PC-3 (cell line): ENCODE data around the gene DLG2. TPM values are rescaled to one million over a fixed set of nuclear protein-coding genes. Genes with fewer than 3 reads are reported as not detected.

Experiments
- ATAC-seq: fragments of 200-7000 bp; cut with Tn5 transposase; 2 replicates; pipeline ENCODE4 v1.9.1; 2020; ENCODE audit warnings: mild to moderate bottlenecking, moderate library complexity
- BruUV-seq: library from RNA; stranded (reverse); fragments of 400-500 nt; replicated peaks from 2 replicates; lab custom pipeline; 2021; lab: Mats Ljungman, UMichigan
- CTCF ChIA-PET: fragments of 300-600 bp; sonication (Branson Sonifier 250); formaldehyde crosslinking; loops from one replicate; lab custom pipeline; 2022; ENCODE audit warnings: antibody characterized with exemption; lab: Charles Lee
- POLR2A ChIA-PET: fragments of 300-600 bp; sonication (Branson Sonifier 250); formaldehyde crosslinking; loops from one replicate; lab custom pipeline; 2022; ENCODE audit warnings: antibody characterized with exemption; ENCODE audit not compliant: unreplicated experiment; lab: Charles Lee
- DNase-seq: peaks from one replicate; pipeline ENCODE4 v3.0.0-alpha.2; 2015
- H2AFZ ChIP-seq: fragments of 300-600 bp; sonication (generic); 2 replicates; pipeline ENCODE4 v1.6.0; 2016; ENCODE audit warnings: antibody characterized with exemption, low read length
- H3F3A ChIP-seq: fragments of 300-600 bp; sonication (generic); one replicate; pipeline ENCODE4 v1.6.0; 2017; ENCODE audit warnings: antibody characterized with exemption, low read length, control low read depth, mild to moderate bottlenecking; ENCODE audit not compliant: unreplicated experiment
- H3K27ac ChIP-seq: fragments of 300-600 bp; sonication (generic); 2 replicates; pipeline ENCODE4 v1.5.1; 2016; ENCODE audit warnings: mild to moderate bottlenecking, low read length
- H3K27me3 ChIP-seq: fragments of 300-600 bp; sonication (generic); 2 replicates; pipeline ENCODE4 v1.6.1; 2016; ENCODE audit warnings: low read length, mixed read lengths
- H3K36me3 ChIP-seq: fragments of 300-600 bp; sonication (generic); 2 replicates; pipeline ENCODE4 v1.6.1; 2016; ENCODE audit warnings: low read depth, mixed run types, low read length, mixed read lengths
- H3K4me1 ChIP-seq: fragments of 300-600 bp; sonication (generic); 2 replicates; pipeline ENCODE4 v1.5.1; 2016; ENCODE audit warnings: low read length; ENCODE audit not compliant: insufficient read depth
- H3K4me2 ChIP-seq: fragments of 300-600 bp; sonication (generic); 2 replicates; pipeline ENCODE4 v1.6.0; 2016; ENCODE audit warnings: low read length
- H3K4me3 ChIP-seq: fragments of 300-600 bp; sonication (generic); 2 replicates; pipeline ENCODE4 v1.5.1; 2016; ENCODE audit warnings: mild to moderate bottlenecking, low read length, mixed read lengths
- H3K79me2 ChIP-seq: fragments of 300-600 bp; sonication (generic); 2 replicates; pipeline ENCODE4 v1.6.1; 2017; ENCODE audit warnings: low read length, mixed read lengths
- H3K9ac ChIP-seq: fragments of 300-600 bp; sonication (generic); 2 replicates; pipeline ENCODE4 v1.6.0; 2016; ENCODE audit warnings: mild to moderate bottlenecking, low read length
- H3K9me2 ChIP-seq: fragments of 300-600 bp; sonication (generic); replicated peaks from 2 replicates; pipeline ENCODE4 v1.6.1; 2016; ENCODE audit warnings: mixed run types, low read length, mixed read lengths
- H3K9me3 ChIP-seq: fragments of 300-600 bp; sonication (generic); 2 replicates; pipeline ENCODE4 v1.6.1; 2016; ENCODE audit warnings: low read length, mixed read lengths
- H4K20me1 ChIP-seq: fragments of 300-600 bp; sonication (generic); 2 replicates; pipeline ENCODE4 v1.6.1; 2016; ENCODE audit warnings: low read length, mixed read lengths
- EZH2 ChIP-seq: fragments of 300-600 bp; sonication (generic); IDR thresholded peaks from one replicate; pipeline ENCODE4 v1.6.1; 2017; ENCODE audit warnings: antibody characterized with exemption, mild to moderate bottlenecking, low read length; ENCODE audit not compliant: unreplicated experiment
- EZH2phosphoT487 ChIP-seq: fragments of 300-600 bp; sonication (generic); IDR thresholded peaks from 2 replicates; pipeline ENCODE4 v1.6.1; 2018; ENCODE audit warnings: mild to moderate bottlenecking, antibody characterized with exemption, low read length, borderline replicate concordance
- intact Hi-C: fragments of 100-400 bp; cut with micrococcal nuclease; formaldehyde crosslinking; loops from 2 replicates; pipeline ENCODE4 v1.9.0; 2023
- total RNA-seq: library from RNA; depleted of rRNA; stranded (reverse); fragments of >200 nt; gene quantifications from 2 replicates; pipeline ENCODE4 v1.2.3, GENCODE V29; 2014
- TF ChIP-seq, protein P1 (sequence below): fragments of 300-600 bp; sonication (generic); conservative IDR thresholded peaks from 2 replicates; pipeline ENCODE4 v1.5.1; 2017; ENCODE audit warnings: antibody characterized with exemption, low read depth, mild to moderate bottlenecking, low read length

Gene DLG2
- total RNA-seq, 1 experiment from 2014 or later: 0.58 TPM

DNA sequence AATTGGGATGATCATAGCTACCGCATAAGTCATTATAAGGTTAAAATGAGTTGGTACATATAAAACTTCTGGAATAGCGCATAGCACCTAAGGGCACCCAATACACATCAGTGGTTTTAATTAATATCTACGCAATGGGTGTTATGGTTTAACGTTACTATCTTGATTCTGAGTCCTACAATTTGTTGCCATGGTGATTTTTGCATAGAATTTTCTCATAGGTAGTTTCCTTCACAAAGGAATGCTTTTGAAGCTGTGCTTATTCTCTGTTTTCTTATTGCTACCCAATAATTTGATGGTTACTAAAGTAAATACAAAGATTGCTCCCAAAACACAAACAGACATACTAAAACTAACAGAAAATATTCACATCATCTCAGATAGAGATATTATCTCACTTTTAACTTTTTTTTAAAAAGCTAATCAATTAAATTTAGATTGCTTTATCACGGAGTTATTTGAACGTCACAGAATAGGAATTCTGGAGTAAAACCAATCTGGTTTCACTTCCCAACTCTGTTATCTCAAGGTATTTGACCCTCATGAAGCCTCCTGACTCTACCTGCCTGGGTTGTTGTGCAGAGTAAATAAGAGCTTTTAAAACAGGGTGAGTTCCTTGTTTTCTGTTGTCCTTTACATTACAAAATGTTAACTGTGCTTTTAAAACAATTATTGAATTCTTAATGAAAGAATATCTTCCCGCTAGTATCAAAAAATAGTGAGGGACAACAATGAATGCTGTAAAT lies 1705.5 kb downstream of the DLG2 start:
- ATAC-seq: no peak
- no peaks in the 10 kb centered on the region for H3K36me3 ChIP-seq
- no peak overlapping the region for H3K9ac ChIP-seq
- H3K4me2 ChIP-seq: no peak overlapping the region
- H2AFZ ChIP-seq: no peak overlapping the region
- intact Hi-C loops: no loop called here
- no peaks in the 10 kb centered on the region for H3K27me3 ChIP-seq
- H3K79me2 ChIP-seq: no peaks in the 10 kb centered on the region
- BruUV-seq: no TSS peak
- TF ChIP-seq EZH2 (no peak), EZH2phosphoT487 (no peak)
- TF ChIP-seq, protein P1, sequence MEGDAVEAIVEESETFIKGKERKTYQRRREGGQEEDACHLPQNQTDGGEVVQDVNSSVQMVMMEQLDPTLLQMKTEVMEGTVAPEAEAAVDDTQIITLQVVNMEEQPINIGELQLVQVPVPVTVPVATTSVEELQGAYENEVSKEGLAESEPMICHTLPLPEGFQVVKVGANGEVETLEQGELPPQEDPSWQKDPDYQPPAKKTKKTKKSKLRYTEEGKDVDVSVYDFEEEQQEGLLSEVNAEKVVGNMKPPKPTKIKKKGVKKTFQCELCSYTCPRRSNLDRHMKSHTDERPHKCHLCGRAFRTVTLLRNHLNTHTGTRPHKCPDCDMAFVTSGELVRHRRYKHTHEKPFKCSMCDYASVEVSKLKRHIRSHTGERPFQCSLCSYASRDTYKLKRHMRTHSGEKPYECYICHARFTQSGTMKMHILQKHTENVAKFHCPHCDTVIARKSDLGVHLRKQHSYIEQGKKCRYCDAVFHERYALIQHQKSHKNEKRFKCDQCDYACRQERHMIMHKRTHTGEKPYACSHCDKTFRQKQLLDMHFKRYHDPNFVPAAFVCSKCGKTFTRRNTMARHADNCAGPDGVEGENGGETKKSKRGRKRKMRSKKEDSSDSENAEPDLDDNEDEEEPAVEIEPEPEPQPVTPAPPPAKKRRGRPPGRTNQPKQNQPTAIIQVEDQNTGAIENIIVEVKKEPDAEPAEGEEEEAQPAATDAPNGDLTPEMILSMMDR: no peak
- ChIA-PET POLR2A (no interaction called here), CTCF (no interaction called here)
- H3K9me3 ChIP-seq: no peaks in the 10 kb centered on the region
- H3K27ac ChIP-seq: no peak overlapping the region
- no peaks in the 10 kb centered on the region for H3F3A ChIP-seq
- no peak overlapping the region for H3K4me3 ChIP-seq
- H3K9me2 ChIP-seq: no peaks in the 10 kb centered on the region
- DNase-seq: no peak
- H3K4me1 ChIP-seq: no peaks in the 10 kb centered on the region
- H4K20me1 ChIP-seq: no peaks in the 10 kb centered on the region

DNA sequence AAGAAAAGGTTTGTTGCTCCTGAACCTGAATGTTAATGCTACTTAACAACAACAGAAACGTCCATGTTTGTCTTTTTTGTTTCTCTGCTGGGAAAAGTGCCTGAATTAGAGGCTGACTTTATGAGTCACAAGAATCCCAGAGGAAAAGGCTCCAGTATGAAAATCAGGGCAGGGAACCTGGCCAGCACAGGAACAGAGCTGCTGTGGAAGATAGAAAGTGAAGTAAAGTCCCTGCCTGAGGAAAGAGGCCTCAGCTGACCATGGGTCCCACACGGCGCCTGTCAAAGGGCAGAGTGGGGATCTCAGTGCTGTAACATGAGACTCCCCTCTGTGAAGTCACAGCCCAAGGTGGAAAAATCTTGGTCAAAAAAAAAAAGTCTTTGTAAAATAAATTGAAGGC lies 1708.7 kb downstream of the DLG2 start:
- TF ChIP-seq EZH2: no peak
- TF ChIP-seq EZH2phosphoT487: no peak
- TF ChIP-seq, protein P1: no peak
- no peaks in the 10 kb centered on the region for H3F3A ChIP-seq
- no peaks in the 10 kb centered on the region for H3K27me3 ChIP-seq
- H3K4me1 ChIP-seq: no peaks in the 10 kb centered on the region
- H3K4me3 ChIP-seq: no peak overlapping the region
- H3K4me2 ChIP-seq: no peak overlapping the region
- no peaks in the 10 kb centered on the region for H3K9me3 ChIP-seq
- no peaks in the 10 kb centered on the region for H4K20me1 ChIP-seq
- no peaks in the 10 kb centered on the region for H3K36me3 ChIP-seq
- intact Hi-C loops: no loop called here
- CTCF ChIA-PET: no interaction called here
- DNase-seq: no peak
- POLR2A ChIA-PET: no interaction called here
- no peak overlapping the region for H3K9ac ChIP-seq
- no peak overlapping the region for H3K27ac ChIP-seq
- no peak for ATAC-seq
- no peaks in the 10 kb centered on the region for H3K9me2 ChIP-seq
- no peak overlapping the region for H2AFZ ChIP-seq
- no TSS peak for BruUV-seq
- H3K79me2 ChIP-seq: no peaks in the 10 kb centered on the region

DNA sequence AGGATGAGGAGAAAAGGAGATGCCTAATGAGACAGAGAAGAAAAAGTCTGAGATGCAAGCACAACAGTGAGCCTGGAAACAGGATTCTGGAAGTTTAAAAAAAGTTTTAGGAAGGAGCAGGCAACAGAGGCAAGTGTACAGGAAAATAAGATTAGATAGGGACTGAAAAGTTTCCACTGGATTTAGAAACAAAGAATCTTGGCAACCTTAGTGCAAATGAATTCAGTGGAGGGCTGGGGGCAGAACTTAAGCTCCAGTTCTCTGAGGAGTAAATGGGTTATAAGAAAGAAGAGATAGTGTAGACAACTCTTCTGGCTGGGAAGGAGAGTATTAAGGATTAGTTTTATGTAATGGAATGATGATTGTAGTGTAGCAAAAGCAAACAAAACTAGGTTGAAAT lies 1712.1 kb downstream of the DLG2 start:
- H3K36me3 ChIP-seq: no peaks in the 10 kb centered on the region
- H3K9me2 ChIP-seq: no peaks in the 10 kb centered on the region
- no peaks in the 10 kb centered on the region for H3F3A ChIP-seq
- ATAC-seq: no peak
- no TSS peak for BruUV-seq
- no peak overlapping the region for H2AFZ ChIP-seq
- no peak overlapping the region for H3K27ac ChIP-seq
- no peaks in the 10 kb centered on the region for H3K27me3 ChIP-seq
- H3K4me3 ChIP-seq: no peak overlapping the region
- H3K79me2 ChIP-seq: no peaks in the 10 kb centered on the region
- POLR2A ChIA-PET: no interaction called here
- no peaks in the 10 kb centered on the region for H3K9me3 ChIP-seq
- DNase-seq: no peak
- H4K20me1 ChIP-seq: no peaks in the 10 kb centered on the region
- no peaks in the 10 kb centered on the region for H3K4me1 ChIP-seq
- CTCF ChIA-PET: no interaction called here
- TF ChIP-seq EZH2phosphoT487 (no peak), EZH2 (no peak)
- TF ChIP-seq, protein P1: no peak
- H3K4me2 ChIP-seq: no peak overlapping the region
- no peak overlapping the region for H3K9ac ChIP-seq
- intact Hi-C loops: no loop called here
